ENCODE data around the gene MAN1A2. TPM values are rescaled to one million over a fixed set of nuclear protein-coding genes. Genes with fewer than 3 reads are reported as not detected.
A peak's percentile ranks its signal among the peaks of the same experiment; 100 is the strongest.

Gene MAN1A2
- total and polyA plus RNA-seq, 4 donors, result 6.4 to 56.3 (median 25.3) TPM

DNA sequence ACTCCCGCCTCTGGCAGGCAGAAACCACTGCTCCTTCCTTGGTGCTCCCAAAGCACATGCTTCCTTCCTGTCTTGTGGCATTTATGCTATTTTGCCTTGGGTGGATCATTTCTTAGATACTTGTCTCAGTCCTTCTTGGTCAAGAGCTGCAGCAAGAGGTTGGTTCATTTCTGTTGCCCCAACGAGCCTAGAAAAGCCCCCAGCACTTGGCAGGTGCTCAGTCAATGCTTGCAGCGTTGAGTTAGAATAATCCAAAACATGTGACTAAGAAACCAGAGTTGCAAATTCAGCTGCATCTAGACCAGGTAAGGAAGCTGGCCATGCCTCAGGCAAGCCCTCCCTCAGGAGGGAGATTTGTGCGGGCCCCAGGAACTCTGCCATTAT is 196.2 kb downstream of the MAN1A2 start:
- H3K9me3 ChIP-seq (ENCODE audit: control insufficient read depth in 4 of 4, insufficient read depth in 3 of 4, low read length in 3 of 4), result peaks cover 0 to 5% (median 0%) of the 10 kb centered on the region in 4 donors
- H3K36me3 ChIP-seq (ENCODE audit: control insufficient read depth in 4 of 4, insufficient read depth in 4 of 4, low read length in 4 of 4), result no peaks in the 10 kb centered on the region
- H3K27me3 ChIP-seq (ENCODE audit: control insufficient read depth in 3 of 3, insufficient read depth in 3 of 3, low read length in 2 of 3), result no peaks in the 10 kb centered on the region
- H3K27ac ChIP-seq (ENCODE audit: low read depth in 1 of 2, low read length in 1 of 2), result peak overlapping the region in 1 of 2 donors; percentile 41
- ATAC-seq (ENCODE audit: insufficient read depth, low FRiP score) (no peak), DNase-seq (no peak)
- H3K4me1 ChIP-seq (ENCODE audit: control insufficient read depth in 5 of 5, insufficient read depth in 5 of 5, low read length in 5 of 5), result peaks cover 0 to 4% (median 0%) of the 10 kb centered on the region in 5 donors
- TF ChIP-seq, protein P1, sequence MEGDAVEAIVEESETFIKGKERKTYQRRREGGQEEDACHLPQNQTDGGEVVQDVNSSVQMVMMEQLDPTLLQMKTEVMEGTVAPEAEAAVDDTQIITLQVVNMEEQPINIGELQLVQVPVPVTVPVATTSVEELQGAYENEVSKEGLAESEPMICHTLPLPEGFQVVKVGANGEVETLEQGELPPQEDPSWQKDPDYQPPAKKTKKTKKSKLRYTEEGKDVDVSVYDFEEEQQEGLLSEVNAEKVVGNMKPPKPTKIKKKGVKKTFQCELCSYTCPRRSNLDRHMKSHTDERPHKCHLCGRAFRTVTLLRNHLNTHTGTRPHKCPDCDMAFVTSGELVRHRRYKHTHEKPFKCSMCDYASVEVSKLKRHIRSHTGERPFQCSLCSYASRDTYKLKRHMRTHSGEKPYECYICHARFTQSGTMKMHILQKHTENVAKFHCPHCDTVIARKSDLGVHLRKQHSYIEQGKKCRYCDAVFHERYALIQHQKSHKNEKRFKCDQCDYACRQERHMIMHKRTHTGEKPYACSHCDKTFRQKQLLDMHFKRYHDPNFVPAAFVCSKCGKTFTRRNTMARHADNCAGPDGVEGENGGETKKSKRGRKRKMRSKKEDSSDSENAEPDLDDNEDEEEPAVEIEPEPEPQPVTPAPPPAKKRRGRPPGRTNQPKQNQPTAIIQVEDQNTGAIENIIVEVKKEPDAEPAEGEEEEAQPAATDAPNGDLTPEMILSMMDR (IDR thresholded peaks at IDR 0.05; ENCODE audit: control extremely low read depth, extremely low read depth), result no peak
- no peak overlapping the region for H3K4me3 ChIP-seq
- 74% methylated on average over 4 of the region's 4 CpGs for WGBS, 2 donors
- no peak overlapping the region for H3K9ac ChIP-seq (ENCODE audit: insufficient read depth in 1 of 2, low read length in 2 of 2)

- H3K36me3 ChIP-seq (ENCODE audit: control insufficient read depth in 4 of 4, insufficient read depth in 4 of 4, low read length in 4 of 4), result no peaks in the 10 kb centered on the region
- DNase-seq, result no peak
- H3K9me3 ChIP-seq (ENCODE audit: control insufficient read depth in 4 of 4, insufficient read depth in 3 of 4, low read length in 3 of 4), result no peaks in the 10 kb centered on the region
- no peak overlapping the region for H3K27ac ChIP-seq (ENCODE audit: low read depth in 1 of 2, low read length in 1 of 2)
- WGBS, 2 donors, result 71 to 73% methylated on average over 8 of the region's 8 CpGs
- no peaks in the 10 kb centered on the region for H3K27me3 ChIP-seq (ENCODE audit: control insufficient read depth in 3 of 3, insufficient read depth in 3 of 3, low read length in 2 of 3)
- peaks cover 0 to 4% (median 0%) of the 10 kb centered on the region in 5 donors for H3K4me1 ChIP-seq (ENCODE audit: control insufficient read depth in 5 of 5, insufficient read depth in 5 of 5, low read length in 5 of 5)
- no peak for ATAC-seq (ENCODE audit: insufficient read depth, low FRiP score)
- no peak overlapping the region for H3K9ac ChIP-seq (ENCODE audit: insufficient read depth in 1 of 2, low read length in 2 of 2)
- H3K4me3 ChIP-seq, result no peak overlapping the region
- TF ChIP-seq, protein P1 (IDR thresholded peaks at IDR 0.05; ENCODE audit: control extremely low read depth, extremely low read depth), result no peak
Observed at GRCh38 chr1:117564227-117565075, 197.2 kb downstream of the MAN1A2 start.

GRCh38 chr1:117565076-117565556 is 197.9 kb downstream of the MAN1A2 start:
- no peak for ATAC-seq (ENCODE audit: insufficient read depth, low FRiP score)

More at GRCh38 chr1:117565076-117565556, 197.9 kb downstream of the MAN1A2 start:
- DNase-seq, result no peak
- H3K27ac ChIP-seq (ENCODE audit: low read depth in 1 of 2, low read length in 1 of 2), result no peak overlapping the region
- TF ChIP-seq, protein P1 (IDR thresholded peaks at IDR 0.05; ENCODE audit: control extremely low read depth, extremely low read depth), result no peak
- H3K4me1 ChIP-seq (ENCODE audit: control insufficient read depth in 5 of 5, insufficient read depth in 5 of 5, low read length in 5 of 5), result peaks cover 0 to 4% (median 0%) of the 10 kb centered on the region in 5 donors
- H3K4me3 ChIP-seq, result no peak overlapping the region
- no peaks in the 10 kb centered on the region for H3K36me3 ChIP-seq (ENCODE audit: control insufficient read depth in 4 of 4, insufficient read depth in 4 of 4, low read length in 4 of 4)
- WGBS, 2 donors, result 74 to 88% methylated on average over 4 of the region's 4 CpGs
- H3K9ac ChIP-seq (ENCODE audit: insufficient read depth in 1 of 2, low read length in 2 of 2), result no peak overlapping the region
- no peaks in the 10 kb centered on the region for H3K9me3 ChIP-seq (ENCODE audit: control insufficient read depth in 4 of 4, insufficient read depth in 3 of 4, low read length in 3 of 4)
- H3K27me3 ChIP-seq (ENCODE audit: control insufficient read depth in 3 of 3, insufficient read depth in 3 of 3, low read length in 2 of 3), result no peaks in the 10 kb centered on the region

Data from lung (tissue), 12 donors.